Cardiac muscle cell (in vitro differentiated cells and primary cell): ENCODE measurements around the gene FGF4. TPM values are rescaled to one million over a fixed set of nuclear protein-coding genes. Genes with fewer than 3 reads are reported as not detected.

Experiments used
- DNase-seq, 2 donors: peaks; one replicate each; pipeline versions ENCODE4 v3.0.0 to v3.0.0-alpha.2; 2010 to 2017; ENCODE audit warnings: low read depth in 1 of 2, low spot score in 1 of 2
- H3K27ac ChIP-seq: fragments of 200-600 bp; sonication (generic); 2 replicates; pipeline ENCODE4 v1.5.1; 2016
- H3K27me3 ChIP-seq: fragments of 200-600 bp; sonication (generic); 2 replicates; pipeline ENCODE4 v1.6.0; 2016; ENCODE audit warnings: control low read depth
- H3K36me3 ChIP-seq: fragments of 200-600 bp; sonication (generic); 2 replicates; pipeline ENCODE4 v1.5.1; 2016; ENCODE audit warnings: control low read depth
- H3K4me1 ChIP-seq: fragments of 200-600 bp; sonication (generic); 2 replicates; pipeline ENCODE4 v1.8.1; 2017; ENCODE audit warnings: low read depth, mild to moderate bottlenecking, mixed run types
- H3K4me3 ChIP-seq: fragments of 200-600 bp; sonication (generic); 2 replicates; pipeline ENCODE4 v1.5.1; 2016; ENCODE audit warnings: mild to moderate bottlenecking
- H3K9me3 ChIP-seq: fragments of 200-600 bp; sonication (generic); 2 replicates; pipeline ENCODE4 v1.5.1; 2017; ENCODE audit warnings: low read depth, mild to moderate bottlenecking, control low read depth
- CTCF ChIP-seq: IDR thresholded peaks from 2 replicates; pipeline ENCODE4 v1.5.1; 2012; ENCODE audit warnings: low read depth, mild to moderate bottlenecking, low read length
- polyA plus RNA-seq: library from polyadenylated mRNA; unstranded; fragments of >200 nt; fragmentation: Nextera tagmentation; extraction: Ambion mirVana; gene quantifications from 2 replicates; pipeline ENCODE4 v1.2.1, GENCODE V29; 2016
- total RNA-seq: library from RNA; depleted of rRNA; stranded (reverse); fragments of >200 nt; gene quantifications from 2 replicates; pipeline ENCODE4 v1.2.3, GENCODE V29; 2016

Gene FGF4
- total and polyA plus RNA-seq, 2 experiments from 2014 or later, result not detected

DNA sequence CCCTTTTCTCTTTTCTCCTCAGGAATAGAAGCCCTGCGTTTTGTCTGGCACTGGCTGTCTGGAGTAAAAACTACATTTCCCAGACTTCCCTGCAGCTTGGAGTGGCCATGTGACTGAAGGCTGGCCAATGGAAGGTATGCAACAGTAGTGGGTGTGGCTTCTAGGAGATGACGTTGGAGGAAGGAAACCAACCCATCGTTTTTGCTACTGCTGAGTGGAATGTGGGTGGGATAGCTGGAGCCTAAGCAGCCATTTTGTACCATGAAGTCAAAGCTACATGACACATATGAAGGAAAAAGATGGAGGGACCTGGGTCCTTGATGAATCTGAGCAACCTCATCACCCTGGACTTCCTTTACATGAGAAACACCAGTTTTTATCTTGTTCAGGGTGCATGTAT is 24.4 kb upstream of the FGF4 start:
- H3K4me1 ChIP-seq, result peaks cover 5% of the 10 kb centered on the region
- no peak for TF ChIP-seq CTCF
- no peaks in the 10 kb centered on the region for H3K36me3 ChIP-seq
- H3K9me3 ChIP-seq, result no peaks in the 10 kb centered on the region
- H3K4me3 ChIP-seq, result no peak overlapping the region
- no peak overlapping the region for H3K27ac ChIP-seq
- H3K27me3 ChIP-seq, result no peaks in the 10 kb centered on the region
- DNase-seq, result peak in 1 of 2 donors; percentile 29

DNA sequence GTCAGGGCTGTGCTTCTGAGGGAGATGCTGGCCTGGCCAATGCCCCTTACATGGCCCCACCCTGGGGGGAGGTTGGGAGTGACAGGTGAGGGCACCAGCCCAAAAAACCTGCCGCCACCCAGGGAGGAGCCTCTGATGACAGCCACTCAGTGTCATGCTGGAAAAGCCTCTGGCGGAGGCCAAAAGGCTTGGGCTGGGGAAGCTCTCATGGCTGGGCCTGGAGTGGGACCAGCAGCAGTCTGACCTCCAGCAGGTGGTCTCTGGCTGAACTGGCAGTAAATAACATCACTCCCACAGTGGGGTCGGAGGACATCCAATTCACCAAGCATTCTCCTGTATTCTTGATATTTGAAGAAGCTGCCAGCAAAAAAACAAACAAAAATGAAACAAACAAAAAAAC is 24.0 kb upstream of the FGF4 start:
- DNase-seq, result no peak
- no peaks in the 10 kb centered on the region for H3K36me3 ChIP-seq
- H3K27me3 ChIP-seq, result no peaks in the 10 kb centered on the region
- no peaks in the 10 kb centered on the region for H3K9me3 ChIP-seq
- H3K4me3 ChIP-seq, result no peak overlapping the region
- peaks cover under 1% of the 10 kb centered on the region for H3K4me1 ChIP-seq
- TF ChIP-seq CTCF, result no peak
- no peak overlapping the region for H3K27ac ChIP-seq

DNA sequence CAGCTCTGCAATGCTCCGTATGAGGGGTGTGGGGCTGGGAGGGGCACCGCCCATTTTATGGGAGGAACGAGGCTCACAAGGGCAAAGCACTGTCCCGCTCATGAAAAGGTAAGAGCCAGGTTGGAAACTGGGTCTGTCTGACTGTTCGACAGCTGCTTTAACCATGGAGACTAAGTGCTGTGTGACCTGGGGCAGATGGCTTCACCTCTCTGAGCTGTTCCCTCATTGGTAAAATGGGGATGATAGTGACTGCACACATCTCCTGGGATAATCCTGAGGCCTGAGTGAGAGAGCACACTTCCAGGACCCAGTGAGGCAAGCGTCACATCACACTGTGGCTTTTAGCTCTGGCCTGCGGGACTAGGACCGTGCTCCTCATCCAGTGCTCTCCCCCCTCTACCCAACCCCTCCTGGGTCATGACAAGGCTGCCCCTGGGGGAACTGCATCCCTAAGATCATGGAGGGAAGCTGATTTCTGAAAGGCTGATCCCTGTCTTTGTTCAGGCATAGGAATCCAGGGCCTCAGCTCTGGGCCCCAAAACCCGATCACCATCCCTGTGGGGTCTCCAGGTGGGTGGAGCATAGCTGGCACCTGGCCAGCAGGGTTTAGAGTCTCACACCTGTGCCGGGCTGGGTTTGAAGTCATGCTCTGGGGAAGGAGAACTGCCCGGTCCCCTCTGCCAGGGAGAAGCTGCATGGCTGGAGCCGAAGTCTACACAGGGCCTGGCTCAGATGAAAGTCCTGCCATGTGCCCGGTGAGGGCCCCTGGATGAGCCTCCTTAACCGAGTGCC is 22.8 kb upstream of the FGF4 start:
- TF ChIP-seq CTCF, result no peak
- Histone ChIP-seq H3K27me3 (no peaks in the 10 kb centered on the region), H3K9me3 (no peaks in the 10 kb centered on the region), H3K4me3 (no peak overlapping the region), H3K36me3 (no peaks in the 10 kb centered on the region), H3K4me1 (no peaks in the 10 kb centered on the region), H3K27ac (no peak overlapping the region)
- DNase-seq, result no peak

DNA sequence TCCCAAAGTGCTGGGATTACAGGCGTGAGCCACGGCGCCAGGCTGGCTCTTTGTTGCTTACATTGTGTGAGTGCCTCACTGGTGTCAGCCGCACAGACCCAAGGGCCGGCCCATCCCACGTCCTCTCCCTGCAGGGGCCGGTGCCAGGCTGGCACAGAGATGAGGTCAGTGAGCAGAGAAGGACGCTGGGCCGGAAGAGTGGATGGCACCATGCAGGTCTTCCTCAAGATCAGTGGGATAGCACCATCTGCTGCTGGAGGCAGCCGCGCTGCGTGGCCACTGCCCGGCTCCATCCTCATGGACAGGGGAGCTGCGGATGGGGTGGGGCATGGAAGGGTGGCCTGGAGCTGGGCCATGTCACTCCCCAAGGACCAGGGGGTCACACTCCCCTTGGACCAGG is 22.0 kb upstream of the FGF4 start:
- no peak for DNase-seq
- Histone ChIP-seq H3K9me3 (no peaks in the 10 kb centered on the region), H3K27ac (no peak overlapping the region), H3K4me3 (no peak overlapping the region), H3K36me3 (no peaks in the 10 kb centered on the region), H3K4me1 (no peaks in the 10 kb centered on the region), H3K27me3 (no peaks in the 10 kb centered on the region)
- no peak for TF ChIP-seq CTCF

- Histone ChIP-seq H3K4me1 (no peaks in the 10 kb centered on the region), H3K4me3 (no peak overlapping the region), H3K36me3 (no peaks in the 10 kb centered on the region), H3K9me3 (no peaks in the 10 kb centered on the region), H3K27me3 (no peaks in the 10 kb centered on the region), H3K27ac (peak overlapping the region; percentile 16)
- DNase-seq, result no peak
- TF ChIP-seq CTCF, result no peak
Observed at GRCh38 chr11:69796063-69796462, 20.9 kb upstream of the FGF4 start.
